OCI-LY3 (cell line): ENCODE results near the gene GIT1.

Source experiments
- EZH2phosphoT487 ChIP-seq: fragments of 200-600 bp; shearing (Covaris generic); IDR thresholded peaks from 2 replicates; pipeline ENCODE4 v1.6.1; 2018; ENCODE audit warnings: antibody characterized with exemption, mixed run types, low read depth
- TF ChIP-seq, protein P1 (sequence below): fragments of 200-600, 300-600 bp; sonication (generic); IDR thresholded peaks from 2 replicates; pipeline ENCODE4 v1.5.1; 2014; ENCODE audit warnings: antibody characterized with exemption, low read length, low read depth

DNA sequence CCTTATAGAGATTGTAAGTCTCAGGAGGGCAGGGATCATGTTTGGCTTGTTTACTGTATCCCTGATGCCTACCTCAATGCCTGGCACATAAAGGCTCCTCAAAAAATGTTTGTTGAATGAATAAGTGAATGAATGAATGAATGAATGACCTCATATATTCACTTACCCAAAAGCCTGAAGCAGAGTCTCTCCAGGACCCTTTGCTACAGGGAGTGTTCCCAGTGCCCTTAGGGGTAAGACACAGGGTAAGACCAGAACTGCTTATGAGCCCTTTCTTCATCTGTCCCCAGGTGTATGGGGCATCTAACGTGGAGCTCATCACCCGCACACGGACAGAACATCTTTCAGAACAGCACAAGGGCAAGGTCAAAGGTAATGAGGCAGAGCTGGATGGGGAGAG, 20.9 kb upstream of the GIT1 start:
- TF ChIP-seq, protein P1, sequence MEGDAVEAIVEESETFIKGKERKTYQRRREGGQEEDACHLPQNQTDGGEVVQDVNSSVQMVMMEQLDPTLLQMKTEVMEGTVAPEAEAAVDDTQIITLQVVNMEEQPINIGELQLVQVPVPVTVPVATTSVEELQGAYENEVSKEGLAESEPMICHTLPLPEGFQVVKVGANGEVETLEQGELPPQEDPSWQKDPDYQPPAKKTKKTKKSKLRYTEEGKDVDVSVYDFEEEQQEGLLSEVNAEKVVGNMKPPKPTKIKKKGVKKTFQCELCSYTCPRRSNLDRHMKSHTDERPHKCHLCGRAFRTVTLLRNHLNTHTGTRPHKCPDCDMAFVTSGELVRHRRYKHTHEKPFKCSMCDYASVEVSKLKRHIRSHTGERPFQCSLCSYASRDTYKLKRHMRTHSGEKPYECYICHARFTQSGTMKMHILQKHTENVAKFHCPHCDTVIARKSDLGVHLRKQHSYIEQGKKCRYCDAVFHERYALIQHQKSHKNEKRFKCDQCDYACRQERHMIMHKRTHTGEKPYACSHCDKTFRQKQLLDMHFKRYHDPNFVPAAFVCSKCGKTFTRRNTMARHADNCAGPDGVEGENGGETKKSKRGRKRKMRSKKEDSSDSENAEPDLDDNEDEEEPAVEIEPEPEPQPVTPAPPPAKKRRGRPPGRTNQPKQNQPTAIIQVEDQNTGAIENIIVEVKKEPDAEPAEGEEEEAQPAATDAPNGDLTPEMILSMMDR: no peak
- no peak for TF ChIP-seq EZH2phosphoT487
